Dendritic cell treated with granulocyte-macrophage colony-stimulating factor and Interleukin-4, amounts not matched to agents 40 ng/mL and 50 ng/mL, for 4 days (primary cell): Measurements from ENCODE around the gene PKNOX1.
A peak's percentile ranks its signal among the peaks of the same experiment; 100 is the strongest.
"Not testable (repeated sequence)": the region's sequence is repeated elsewhere in the genome, so short reads cannot be mapped to it uniquely, and the experiment has no call there.

Experiments used
- H3K27ac Mint-ChIP-seq: one replicate; pipeline ENCODE4 v1.8.0; 2022; ENCODE audit warnings: mild to moderate bottlenecking, mixed read lengths
- H3K27me3 Mint-ChIP-seq: one replicate; pipeline ENCODE4 v1.8.0; 2022; ENCODE audit warnings: mild to moderate bottlenecking, mixed read lengths
- H3K36me3 Mint-ChIP-seq: one replicate; pipeline ENCODE4 v1.8.0; 2022; ENCODE audit warnings: low read depth, mixed read lengths
- H3K4me1 Mint-ChIP-seq: one replicate; pipeline ENCODE4 v1.8.0; 2022; ENCODE audit warnings: low read depth, mixed read lengths
- H3K4me3 Mint-ChIP-seq: one replicate; pipeline ENCODE4 v1.8.0; 2022; ENCODE audit warnings: mild to moderate bottlenecking, moderate library complexity, mixed read lengths
- H3K9me3 Mint-ChIP-seq: one replicate; pipeline ENCODE4 v1.8.0; 2022; ENCODE audit warnings: mixed read lengths
- intact Hi-C: fragments of 100-400 bp; cut with micrococcal nuclease; formaldehyde crosslinking; loops from one replicate; pipeline ENCODE4 v1.15.0; 2022

Gene PKNOX1

GRCh38 chr21:43029785-43030184 lies 55.4 kb downstream of the PKNOX1 start:
- peaks cover 81% of the 10 kb centered on the region for H3K36me3 Mint-ChIP-seq
- H3K27ac Mint-ChIP-seq, result no peak overlapping the region
- H3K4me3 Mint-ChIP-seq, result no peak overlapping the region
- H3K4me1 Mint-ChIP-seq, result no peaks in the 10 kb centered on the region
- H3K9me3 Mint-ChIP-seq, result no peaks in the 10 kb centered on the region
- intact Hi-C loops, result no loop called here
- H3K27me3 Mint-ChIP-seq, result no peaks in the 10 kb centered on the region

GRCh38 chr21:43031121-43031619 lies 56.8 kb downstream of the PKNOX1 start:
- intact Hi-C loops, result no loop called here
- H3K4me3 Mint-ChIP-seq, result no peak overlapping the region
- no peaks in the 10 kb centered on the region for H3K9me3 Mint-ChIP-seq
- H3K4me1 Mint-ChIP-seq, result peaks cover under 1% of the 10 kb centered on the region
- no peak overlapping the region for H3K27ac Mint-ChIP-seq
- H3K36me3 Mint-ChIP-seq, result peaks cover 75% of the 10 kb centered on the region
- no peaks in the 10 kb centered on the region for H3K27me3 Mint-ChIP-seq

GRCh38 chr21:43034101-43034500 lies 59.7 kb downstream of the PKNOX1 start:
- H3K9me3 Mint-ChIP-seq, result no peaks in the 10 kb centered on the region
- intact Hi-C loops, result no loop called here
- no peak overlapping the region for H3K27ac Mint-ChIP-seq
- peaks cover 17% of the 10 kb centered on the region for H3K4me1 Mint-ChIP-seq
- peaks cover 46% of the 10 kb centered on the region for H3K36me3 Mint-ChIP-seq
- H3K27me3 Mint-ChIP-seq, result no peaks in the 10 kb centered on the region
- H3K4me3 Mint-ChIP-seq, result no peak overlapping the region

GRCh38 chr21:43034826-43035225 lies 60.5 kb downstream of the PKNOX1 start:
- Mint-ChIP-seq H3K9me3 (no peaks in the 10 kb centered on the region), H3K4me3 (no peak overlapping the region), H3K4me1 (peaks cover 17% of the 10 kb centered on the region), H3K27me3 (no peaks in the 10 kb centered on the region), H3K27ac (no peak overlapping the region), H3K36me3 (peaks cover 38% of the 10 kb centered on the region)
- intact Hi-C loops, result no loop called here

DNA sequence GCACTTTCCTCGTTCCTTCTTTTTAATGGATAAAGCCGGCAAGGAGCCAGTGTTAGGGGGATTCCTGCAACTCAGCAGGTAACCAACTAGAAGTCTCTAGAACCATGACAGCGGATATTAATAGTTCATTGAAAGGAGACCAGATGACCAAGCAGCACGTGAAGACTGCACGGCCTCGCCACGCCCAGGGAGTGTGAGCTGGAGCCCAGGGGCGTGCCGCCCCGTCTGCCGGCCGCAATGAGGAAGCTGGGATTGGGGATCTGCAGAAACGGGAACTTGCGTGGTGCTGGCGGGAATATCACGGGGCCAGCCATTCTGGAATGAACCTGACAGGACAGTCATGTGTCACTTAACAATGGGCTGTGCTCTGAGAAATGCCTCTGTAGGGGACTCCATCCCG lies 62.5 kb downstream of the PKNOX1 start:
- H3K27me3 Mint-ChIP-seq, H3K4me3 Mint-ChIP-seq, H3K9me3 Mint-ChIP-seq, intact Hi-C loops: not testable (repeated sequence)
- H3K4me1 Mint-ChIP-seq, result peaks cover 17% of the 10 kb centered on the region
- H3K27ac Mint-ChIP-seq, result peak overlapping the region; percentile 90
- peaks cover 22% of the 10 kb centered on the region for H3K36me3 Mint-ChIP-seq

DNA sequence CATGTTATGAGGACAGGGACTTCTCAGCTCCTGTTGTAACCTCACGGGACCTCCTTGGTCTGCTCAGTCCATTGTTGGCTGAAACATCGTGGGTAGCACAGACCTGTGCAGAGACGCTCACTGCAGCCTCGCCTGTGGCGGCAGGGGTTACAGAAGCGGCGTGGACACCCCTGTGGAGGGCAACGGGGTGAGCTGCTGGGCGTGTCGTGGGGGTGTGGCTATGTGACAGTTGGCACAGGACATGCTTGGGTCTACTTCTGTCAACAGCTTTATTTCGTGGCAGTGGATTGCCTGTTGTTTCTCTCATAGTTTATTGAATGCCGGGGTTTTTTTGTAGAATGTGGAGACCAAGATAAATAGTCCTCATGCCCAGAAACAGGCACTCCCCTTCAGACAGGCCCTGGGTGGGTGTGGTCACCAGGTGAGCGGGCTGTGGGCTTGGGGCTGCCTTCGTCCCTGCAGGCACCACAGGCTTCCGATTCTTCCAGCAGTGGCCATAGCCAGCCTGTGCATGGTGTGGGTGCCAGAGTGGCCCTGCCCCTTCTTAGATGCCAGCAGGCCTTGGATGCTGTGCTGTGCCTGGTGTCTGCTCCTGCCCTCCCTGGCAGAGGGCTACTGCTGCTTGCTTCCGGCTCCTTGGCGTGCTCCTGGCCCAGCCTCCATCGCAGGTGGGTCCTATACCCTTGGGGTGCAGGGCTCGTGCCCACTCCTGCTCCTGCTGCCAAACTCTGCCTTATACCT lies 63.7 kb downstream of the PKNOX1 start:
- H3K36me3 Mint-ChIP-seq, intact Hi-C loops, H3K27me3 Mint-ChIP-seq, H3K9me3 Mint-ChIP-seq, H3K4me3 Mint-ChIP-seq: not testable (repeated sequence)
- Mint-ChIP-seq H3K27ac (peak overlapping the region; percentile 66), H3K4me1 (peaks cover 17% of the 10 kb centered on the region)

- H3K27ac Mint-ChIP-seq, result peak overlapping the region; percentile 66
- H3K27me3 Mint-ChIP-seq, H3K36me3 Mint-ChIP-seq, H3K9me3 Mint-ChIP-seq, intact Hi-C loops: not testable (repeated sequence)
- H3K4me3 Mint-ChIP-seq, result peak overlapping the region; percentile 32
- peaks cover 17% of the 10 kb centered on the region for H3K4me1 Mint-ChIP-seq
Measured at GRCh38 chr21:43038659-43039044, 64.3 kb downstream of the PKNOX1 start.

DNA sequence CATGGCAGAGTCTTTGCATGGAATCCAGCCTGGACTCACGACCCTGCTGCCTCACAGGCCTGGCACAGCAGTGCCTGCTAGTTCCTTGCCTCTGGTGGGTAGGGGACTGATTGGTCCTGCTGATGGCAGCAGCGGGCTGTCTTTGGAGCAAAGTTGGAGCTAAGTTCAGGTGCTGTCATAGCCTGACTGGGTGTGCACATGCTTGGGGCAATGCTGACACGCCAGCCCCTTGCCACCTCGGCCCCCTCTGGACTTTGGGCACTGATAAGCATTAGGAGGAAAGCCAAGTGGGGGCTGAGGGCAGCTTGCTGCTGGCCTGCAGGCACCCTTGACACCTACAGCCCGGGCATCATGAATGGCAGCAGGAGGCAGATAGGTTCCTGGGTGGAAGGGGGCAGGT lies 67.8 kb downstream of the PKNOX1 start:
- peaks cover 18% of the 10 kb centered on the region for H3K4me1 Mint-ChIP-seq
- H3K4me3 Mint-ChIP-seq, intact Hi-C loops, H3K27me3 Mint-ChIP-seq, H3K36me3 Mint-ChIP-seq, H3K27ac Mint-ChIP-seq, H3K9me3 Mint-ChIP-seq: not testable (repeated sequence)

- H3K27me3 Mint-ChIP-seq, intact Hi-C loops, H3K4me3 Mint-ChIP-seq, H3K27ac Mint-ChIP-seq, H3K36me3 Mint-ChIP-seq, H3K9me3 Mint-ChIP-seq: not testable (repeated sequence)
- peaks cover 13% of the 10 kb centered on the region for H3K4me1 Mint-ChIP-seq
Measured at GRCh38 chr21:43043291-43043690, 68.9 kb downstream of the PKNOX1 start.

GRCh38 chr21:43044547-43044946 lies 70.2 kb downstream of the PKNOX1 start:
- intact Hi-C loops, H3K27ac Mint-ChIP-seq, H3K27me3 Mint-ChIP-seq, H3K36me3 Mint-ChIP-seq, H3K9me3 Mint-ChIP-seq, H3K4me1 Mint-ChIP-seq, H3K4me3 Mint-ChIP-seq: not testable (repeated sequence)

GRCh38 chr21:43045165-43045875 lies 71.0 kb downstream of the PKNOX1 start:
- H3K9me3 Mint-ChIP-seq, H3K36me3 Mint-ChIP-seq, H3K4me3 Mint-ChIP-seq, H3K4me1 Mint-ChIP-seq, intact Hi-C loops, H3K27me3 Mint-ChIP-seq: not testable (repeated sequence)
- peak overlapping the region; percentile 75 for H3K27ac Mint-ChIP-seq

- H3K27me3 Mint-ChIP-seq, H3K4me3 Mint-ChIP-seq, H3K9me3 Mint-ChIP-seq, H3K36me3 Mint-ChIP-seq, H3K4me1 Mint-ChIP-seq, intact Hi-C loops: not testable (repeated sequence)
- peak overlapping the region; percentile 75 for H3K27ac Mint-ChIP-seq
Measured at GRCh38 chr21:43045876-43046821, 71.8 kb downstream of the PKNOX1 start.

DNA sequence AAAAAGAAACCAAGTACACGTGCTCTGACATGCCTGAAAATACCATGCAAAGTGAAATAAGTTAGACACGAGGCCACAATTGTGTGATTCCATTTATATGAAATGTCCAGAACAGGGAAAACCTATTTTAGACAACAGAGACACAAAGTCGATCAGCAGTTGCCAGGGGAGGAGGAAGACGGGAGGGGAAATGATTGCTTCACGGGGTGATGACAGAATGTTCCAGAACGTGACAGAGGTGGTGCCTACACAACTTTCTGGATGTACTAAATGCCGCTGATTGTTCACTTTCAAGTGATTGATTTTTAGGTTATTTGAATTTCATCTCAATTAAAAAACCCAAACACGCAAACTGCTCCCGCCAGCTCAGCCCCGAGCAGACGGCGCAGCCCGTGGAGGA lies 78.8 kb downstream of the PKNOX1 start:
- H3K4me3 Mint-ChIP-seq, intact Hi-C loops, H3K36me3 Mint-ChIP-seq, H3K27me3 Mint-ChIP-seq, H3K4me1 Mint-ChIP-seq, H3K27ac Mint-ChIP-seq, H3K9me3 Mint-ChIP-seq: not testable (repeated sequence)
